MM.1S (cell line): ENCODE data around the gene AQP12A.

Experiments
- EZH2 ChIP-seq: fragments of 300-600 bp; sonication (generic); optimal IDR thresholded peaks from 2 replicates; pipeline ENCODE3; 2017; ENCODE audit warnings: low read depth, mild to moderate bottlenecking, antibody characterized with exemption, low read length, mixed read lengths
- EZH2phosphoT487 ChIP-seq: fragments of 300-600 bp; sonication (generic); IDR thresholded peaks from 2 replicates; pipeline ENCODE4 v1.6.1; 2018; ENCODE audit warnings: antibody characterized with exemption, low read length
- TF ChIP-seq, protein P1 (sequence below): fragments of 300-600 bp; sonication (generic); IDR thresholded peaks from 2 replicates; pipeline ENCODE4 v1.5.1; 2016; ENCODE audit warnings: antibody characterized with exemption, low read length, mixed read lengths

DNA sequence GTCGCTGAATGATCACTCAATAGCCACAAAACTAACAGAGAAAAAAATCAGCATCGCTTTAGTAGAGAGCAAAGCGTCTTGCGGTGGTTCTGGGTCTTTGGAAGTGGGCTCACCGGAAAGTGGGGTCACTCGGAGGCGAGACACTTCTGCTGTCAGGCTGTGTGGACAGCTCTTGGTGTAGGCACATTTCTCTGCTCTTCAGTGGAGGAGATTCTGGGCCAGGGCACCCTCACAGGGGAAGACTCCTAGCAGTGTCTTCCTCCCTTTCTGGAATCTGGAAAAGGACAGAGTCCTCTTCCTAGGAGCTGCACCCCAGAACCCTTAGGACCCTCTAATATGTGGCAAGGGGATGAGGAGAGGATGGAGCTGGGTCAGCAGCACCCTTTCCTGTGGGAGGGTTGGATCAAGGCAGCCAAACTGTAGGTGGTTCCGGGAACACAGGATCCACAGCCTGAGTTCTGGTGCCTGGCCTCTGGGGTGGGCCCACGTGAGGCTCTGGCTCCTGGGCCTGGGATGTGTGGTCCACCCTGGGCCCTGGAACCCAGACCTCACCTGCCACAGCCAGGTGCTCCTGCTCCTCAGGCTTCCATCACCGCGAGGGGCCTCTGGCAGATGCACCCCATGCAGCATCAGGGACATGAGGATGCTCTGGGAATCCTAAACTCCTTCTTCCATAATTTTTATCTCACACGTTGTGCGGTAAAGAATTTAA is 41.3 kb upstream of the AQP12A start:
- TF ChIP-seq, protein P1, sequence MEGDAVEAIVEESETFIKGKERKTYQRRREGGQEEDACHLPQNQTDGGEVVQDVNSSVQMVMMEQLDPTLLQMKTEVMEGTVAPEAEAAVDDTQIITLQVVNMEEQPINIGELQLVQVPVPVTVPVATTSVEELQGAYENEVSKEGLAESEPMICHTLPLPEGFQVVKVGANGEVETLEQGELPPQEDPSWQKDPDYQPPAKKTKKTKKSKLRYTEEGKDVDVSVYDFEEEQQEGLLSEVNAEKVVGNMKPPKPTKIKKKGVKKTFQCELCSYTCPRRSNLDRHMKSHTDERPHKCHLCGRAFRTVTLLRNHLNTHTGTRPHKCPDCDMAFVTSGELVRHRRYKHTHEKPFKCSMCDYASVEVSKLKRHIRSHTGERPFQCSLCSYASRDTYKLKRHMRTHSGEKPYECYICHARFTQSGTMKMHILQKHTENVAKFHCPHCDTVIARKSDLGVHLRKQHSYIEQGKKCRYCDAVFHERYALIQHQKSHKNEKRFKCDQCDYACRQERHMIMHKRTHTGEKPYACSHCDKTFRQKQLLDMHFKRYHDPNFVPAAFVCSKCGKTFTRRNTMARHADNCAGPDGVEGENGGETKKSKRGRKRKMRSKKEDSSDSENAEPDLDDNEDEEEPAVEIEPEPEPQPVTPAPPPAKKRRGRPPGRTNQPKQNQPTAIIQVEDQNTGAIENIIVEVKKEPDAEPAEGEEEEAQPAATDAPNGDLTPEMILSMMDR: no peak
- TF ChIP-seq EZH2: no peak
- TF ChIP-seq EZH2phosphoT487: no peak
